Spleen (tissue), 13 donors: Measurements from ENCODE around the gene C3orf38. TPM values are rescaled to one million over a fixed set of nuclear protein-coding genes. Genes with fewer than 3 reads are reported as not detected.
A peak's percentile ranks its signal among the peaks of the same experiment; 100 is the strongest.

ENCODE experiments used
- DNase-seq: peaks from one replicate; pipeline ENCODE4 v3.0.0-alpha.2; 2020
- H3K27ac ChIP-seq, 8 donors: fragments of 200-600 bp; sonication (generic) in 7 of 8; 1 replicate in 4 of 8; 2 replicates in 4 of 8; pipeline versions ENCODE4 v1.5.0 to v1.8.0; 2016 to 2021; ENCODE audit warnings: inconsistent platforms in 4 of 8, mild to moderate bottlenecking in 4 of 8, moderate library complexity in 1 of 8
- H3K27me3 ChIP-seq, 7 donors: fragments of 200-600 bp; sonication (generic) in 6 of 7; replicated peaks in 1 of 7; 1 replicate in 4 of 7; 2 replicates in 3 of 7; pipeline versions ENCODE4 v1.5.0 to v1.8.0; 2016 to 2021; ENCODE audit warnings: inconsistent platforms in 3 of 7, mild to moderate bottlenecking in 1 of 7
- H3K36me3 ChIP-seq, 6 donors: fragments of 200-600 bp; sonication (generic) in 5 of 6; 1 replicate in 4 of 6; 2 replicates in 2 of 6; pipeline versions ENCODE4 v1.5.0 to v1.8.0; 2016 to 2021; ENCODE audit warnings: inconsistent platforms in 2 of 6
- H3K4me1 ChIP-seq, 6 donors: fragments of 200-600 bp; sonication (generic) in 5 of 6; 1 replicate in 3 of 6; 2 replicates in 3 of 6; pipeline versions ENCODE4 v1.5.0 to v1.8.0; 2016 to 2021; ENCODE audit warnings: inconsistent platforms in 3 of 6
- H3K4me3 ChIP-seq, 8 donors: fragments of 200-600 bp; sonication (generic) in 7 of 8; 1 replicate in 4 of 8; 2 replicates in 4 of 8; pipeline versions ENCODE4 v1.5.0 to v1.8.0; 2016 to 2021; ENCODE audit warnings: inconsistent platforms in 4 of 8, mild to moderate bottlenecking in 4 of 8, moderate library complexity in 2 of 8
- H3K9me3 ChIP-seq, 8 donors: fragments of 200-600 bp; sonication (generic) in 7 of 8; 1 replicate in 4 of 8; 2 replicates in 4 of 8; pipeline versions ENCODE4 v1.5.0 to v1.8.0; 2016 to 2021; ENCODE audit warnings: inconsistent platforms in 4 of 8
- CTCF ChIP-seq, 11 experiments: fragments of 200-600 bp in 7 of 11; fragments of 450-650 bp in 4 of 11; sonication (generic) in 4 of 11; IDR thresholded peaks in 8 of 11; conservative IDR thresholded peaks in 3 of 11; 1 replicate in 7 of 11; 2 replicates in 4 of 11; pipeline versions ENCODE4 v1.4.0 to v1.8.0; 2016 to 2021; ENCODE audit warnings: antibody characterized with exemption in 11 of 11, inconsistent platforms in 4 of 11, mild to moderate bottlenecking in 1 of 11
- POLR2A ChIP-seq, 3 donors: fragments of 450-650 bp; IDR thresholded peaks; one replicate each; pipeline ENCODE4 v1.5.1; 2017; ENCODE audit warnings: antibody characterized with exemption in 3 of 3, mild to moderate bottlenecking in 1 of 3
- POLR2AphosphoS5 ChIP-seq, 3 donors: sonication (generic); formaldehyde crosslinking; IDR thresholded peaks; one replicate each; pipeline ENCODE4 v1.5.1; 2017; ENCODE audit warnings: antibody characterized with exemption in 3 of 3
- WGBS, 5 donors: extraction: QIAGEN DNeasy Blood & Tissue Kit in 3 of 5; methylation state at CpG; one replicate each; pipeline versions ENCODE4 v1.1.5 to v1.1.7; 2013 to 2018; 5-methylcytosine and 5-hydroxymethylcytosine counted together
- intact Hi-C: fragments of 100-400 bp; cut with DNase I; formaldehyde crosslinking; loops from one replicate; pipeline ENCODE4 v1.15.0; 2023; ENCODE audit warnings: low total_unique reads
- long read RNA-seq, 2 donors: transcript quantifications; one replicate each; lab custom pipeline, GENCODE V29; 2026
- polyA plus RNA-seq, 3 donors: library from polyadenylated mRNA; stranded (reverse); fragments of 200-250 nt; gene quantifications; one replicate each; pipeline ENCODE4 v1.2.1, GENCODE V29; 2013
- total RNA-seq, 7 donors: library from RNA; depleted of rRNA in 3 of 7; stranded (reverse); fragments of >200 nt in 3 of 7; fragmentation: NEBNext Ultra II Directional in 4 of 7; extraction: Animal tissue kit (Norgen Biotek cat#: 25700) in 4 of 7; gene quantifications; one replicate each; pipeline versions ENCODE4 v1.1.0 to v1.2.1, GENCODE V29; 2016 to 2021
- donor health status: healthy with polysubstance abuse.
- donor health status: DM: no; HTN: no; CAD: no; lungs with moderate emphysema.
- donor health status: DM: no; HTN: no; CAD: no.
- donor health status: Bipolar disorder and iron deficiency.
- donor health status: healthy.
- donor health status: DM: no; HTN: no; CAD: no.
- donor health status: DM: yes; HTN: yes; CAD: no.

Gene C3orf38
- total RNA-seq (10 to 100 TPM; 25.3 to 41.2 (median 33.9) TPM), polyA plus RNA-seq (10 to 100 TPM in 1 of 3 donors, 1 to 10 TPM in 2; 8.1 to 12.5 (median 9.4) TPM)
- long read RNA-seq, donor 1, transcript C3orf38-201 (3 exons, 2,633 nt) = major isoform, 5 of 5 reads
- long read RNA-seq, donor 1, partial matches to known transcripts = 0 of 5 reads
- long read RNA-seq, donor 1, other reads (novel, unspliced or antisense) = 0 of 5 reads
- long read RNA-seq, donor 2, transcript C3orf38-201 (3 exons, 2,633 nt) = major isoform, 8 of 8 reads
- long read RNA-seq, donor 2, partial matches to known transcripts = 0 of 8 reads
- long read RNA-seq, donor 2, other reads (novel, unspliced or antisense) = 0 of 8 reads

DNA sequence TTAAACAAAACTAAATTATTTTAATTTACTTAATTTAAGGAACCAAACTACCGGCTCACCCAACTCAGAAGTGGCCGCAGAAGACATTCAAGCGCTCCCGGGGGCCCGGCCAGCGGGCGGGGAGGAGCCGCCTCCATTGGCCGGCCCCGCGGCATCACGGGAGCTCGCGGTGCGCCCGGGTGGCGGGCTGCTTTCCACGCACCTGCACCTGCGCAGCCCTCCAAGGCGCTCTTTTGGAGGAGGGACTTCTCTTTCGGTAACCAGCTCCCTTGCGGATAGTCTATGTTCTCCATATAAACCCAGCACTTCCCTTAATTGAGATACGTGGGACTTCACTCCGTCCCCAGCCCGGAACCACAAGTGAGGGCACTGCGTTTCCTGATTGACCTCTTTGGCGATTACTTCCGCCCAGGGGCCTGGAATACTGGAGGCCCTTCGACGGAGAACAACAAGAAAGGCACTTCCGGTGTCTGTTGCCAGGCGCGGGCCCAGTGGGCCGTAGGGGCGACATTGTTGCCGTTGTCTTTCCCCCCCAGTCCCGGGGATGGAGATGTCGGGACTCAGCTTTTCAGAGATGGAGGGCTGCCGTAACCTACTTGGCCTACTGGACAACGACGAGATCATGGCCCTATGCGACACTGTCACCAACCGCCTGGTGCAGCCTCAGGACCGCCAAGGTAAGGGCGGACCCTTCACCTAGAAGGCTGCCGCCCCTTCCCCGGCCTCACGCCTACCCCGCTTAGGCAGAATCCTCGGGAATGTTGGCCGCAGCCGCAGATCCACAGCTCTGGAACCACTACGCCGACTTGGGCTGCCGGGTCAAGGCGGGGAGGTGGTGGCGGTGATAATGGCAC, at the start of gene C3orf38:
Gene C3orf38, plus strand, starts transcription at position 451 of the 854 bp plus-strand sequence. Its CDS starts 94 bp downstream, at position 545.
- DNase-seq = peak; percentile 96
- Histone ChIP-seq H3K27me3 (no peaks in the 10 kb centered on the region), H3K4me3 (peak within 1 kb of the TSS; percentile 71 to 92 (median 86)), H3K4me1 (peaks cover 21 to 66% (median 42%) of the 10 kb centered on the region in 6 donors), H3K27ac (peak within 1 kb of the TSS; percentile 93 to 98 (median 94)), H3K36me3 (peaks cover 0 to 17% (median 13%) of the 10 kb centered on the region in 6 donors), H3K9me3 (no peaks in the 10 kb centered on the region)
- intact Hi-C loops = no loop called here
- WGBS, 5 donors = 0 to 1% (median 0%) methylated on average over 44 to 57 of the region's 57 CpGs
- no peak for TF ChIP-seq CTCF (IDR thresholded peaks at IDR 0.05 in 8 of 11, conservative IDR thresholded peaks at IDR 0.05 in 3 of 11)
- peak in 1 of 3 donors; percentile 54 for TF ChIP-seq POLR2A (IDR thresholded peaks at IDR 0.05)
- TF ChIP-seq POLR2AphosphoS5 (IDR thresholded peaks at IDR 0.05) = peak; percentile 85 to 90 (median 87)

DNA sequence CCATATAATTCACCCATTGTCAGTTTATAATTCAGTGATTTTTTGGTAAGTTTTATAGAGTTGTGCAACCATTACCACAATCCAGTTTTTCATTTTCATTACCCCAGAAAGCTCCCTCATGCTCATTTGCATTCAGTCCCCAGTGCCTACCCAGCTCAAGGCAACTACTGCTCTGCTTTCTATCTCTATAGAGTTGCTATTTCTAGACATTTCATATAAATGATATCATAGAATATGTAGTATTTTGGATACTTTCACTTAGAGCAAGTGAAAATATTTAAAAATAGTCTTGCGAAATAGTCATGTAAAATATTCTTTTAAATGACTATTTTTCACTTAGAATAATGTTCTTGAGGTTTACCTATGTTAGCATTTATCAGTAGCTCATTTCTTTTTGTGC, 48.6 kb upstream of the C3orf38 start:
- H3K27me3 ChIP-seq = no peaks in the 10 kb centered on the region
- no peaks in the 10 kb centered on the region for H3K4me1 ChIP-seq
- peaks cover 0 to 14% (median 4%) of the 10 kb centered on the region in 8 donors for H3K9me3 ChIP-seq
- no peak overlapping the region for H3K27ac ChIP-seq
- no peak overlapping the region for H3K4me3 ChIP-seq
- intact Hi-C loops = no loop called here
- TF ChIP-seq POLR2AphosphoS5 (IDR thresholded peaks at IDR 0.05) (no peak), POLR2A (IDR thresholded peaks at IDR 0.05) (no peak), CTCF (IDR thresholded peaks at IDR 0.05 in 8 of 11, conservative IDR thresholded peaks at IDR 0.05 in 3 of 11) (no peak)
- peaks cover 0 to 8% (median 0%) of the 10 kb centered on the region in 6 donors for H3K36me3 ChIP-seq
- no peak for DNase-seq
- WGBS, 5 donors = 95 to 100% (median 97%) methylated on average over 1 of the region's 1 CpG

GRCh38 chr3:88105325-88105724, 44.4 kb upstream of the C3orf38 start:
- Histone ChIP-seq H3K36me3 (peaks cover 0 to 4% (median 0%) of the 10 kb centered on the region in 6 donors), H3K4me3 (no peak overlapping the region), H3K4me1 (no peaks in the 10 kb centered on the region), H3K27me3 (no peaks in the 10 kb centered on the region), H3K27ac (no peak overlapping the region), H3K9me3 (peaks cover 0 to 14% (median 0%) of the 10 kb centered on the region in 8 donors)
- TF ChIP-seq CTCF (IDR thresholded peaks at IDR 0.05 in 8 of 11, conservative IDR thresholded peaks at IDR 0.05 in 3 of 11) = no peak
- no peak for TF ChIP-seq POLR2A (IDR thresholded peaks at IDR 0.05)
- TF ChIP-seq POLR2AphosphoS5 (IDR thresholded peaks at IDR 0.05) = no peak
- intact Hi-C loops = no loop called here
- DNase-seq = no peak

GRCh38 chr3:88112289-88112688, 37.5 kb upstream of the C3orf38 start:
- H3K4me1 ChIP-seq = peaks cover 0 to 13% (median 2%) of the 10 kb centered on the region in 6 donors
- H3K9me3 ChIP-seq = no peaks in the 10 kb centered on the region
- WGBS, 5 donors = 92 to 100% (median 97%) methylated on average over 1 of the region's 1 CpG
- H3K27ac ChIP-seq = no peak overlapping the region
- no peak for TF ChIP-seq POLR2A (IDR thresholded peaks at IDR 0.05)
- H3K4me3 ChIP-seq = no peak overlapping the region
- H3K36me3 ChIP-seq = peaks cover 0 to 32% (median 8%) of the 10 kb centered on the region in 6 donors
- intact Hi-C loops = no loop called here
- DNase-seq = no peak
- no peaks in the 10 kb centered on the region for H3K27me3 ChIP-seq
